NCI-H446 treated with DMSO at 0.1 percent for 48 hours (cell line): ENCODE data around the gene DLGAP4.

Experiments
- DNase-seq: peaks from one replicate; lab custom pipeline; 2025; lab: John Stamatoyannopoulos, UW

The DLGAP4 gene

DNA sequence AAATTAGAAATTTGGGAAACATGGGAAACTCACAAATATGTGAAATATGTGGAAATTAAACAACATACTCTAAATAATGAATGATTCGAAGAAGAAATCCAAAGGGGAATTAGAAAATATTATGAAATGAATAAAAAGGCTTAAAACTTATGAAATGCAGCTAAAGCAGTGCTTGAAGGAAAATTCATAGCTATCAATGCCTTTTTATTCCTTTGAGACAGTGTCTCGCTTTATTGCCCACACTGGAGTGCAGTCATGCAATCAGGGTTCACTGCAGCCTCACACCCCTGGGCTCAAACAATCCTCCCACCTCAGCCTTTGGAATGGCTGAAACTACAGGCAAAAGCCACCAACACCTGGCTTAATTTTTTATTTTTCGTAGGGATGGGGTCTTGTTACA, 259.4 kb downstream of the DLGAP4 start:
- no peak for DNase-seq

DNA sequence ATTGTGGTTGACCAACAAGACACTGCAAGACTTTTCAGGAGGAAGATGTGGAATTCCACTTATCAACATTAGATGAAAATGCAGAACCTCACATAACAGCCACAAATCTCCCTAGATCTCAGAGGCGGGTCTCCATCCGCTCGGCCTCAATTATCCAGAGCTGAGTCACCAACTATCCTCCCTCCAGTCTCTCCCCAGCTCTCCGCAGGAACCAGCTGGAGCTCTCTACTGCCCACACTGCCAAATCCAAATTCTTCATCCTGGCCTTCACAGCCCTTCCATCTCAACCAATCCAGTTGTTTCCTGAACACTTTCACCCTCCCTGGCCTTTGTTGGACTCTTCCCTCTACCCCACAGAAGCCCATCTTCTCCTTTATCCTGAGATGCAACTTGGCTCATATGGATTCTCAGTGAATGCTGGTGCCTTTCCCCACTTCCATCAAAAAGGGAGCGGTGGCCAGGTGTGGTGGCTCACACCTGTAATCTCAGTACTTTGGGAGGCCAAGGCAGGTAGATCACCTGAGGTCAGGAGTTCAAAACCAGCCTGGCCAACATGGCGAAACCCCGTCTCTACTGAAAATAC, 263.8 kb downstream of the DLGAP4 start:
- no peak for DNase-seq

DNA sequence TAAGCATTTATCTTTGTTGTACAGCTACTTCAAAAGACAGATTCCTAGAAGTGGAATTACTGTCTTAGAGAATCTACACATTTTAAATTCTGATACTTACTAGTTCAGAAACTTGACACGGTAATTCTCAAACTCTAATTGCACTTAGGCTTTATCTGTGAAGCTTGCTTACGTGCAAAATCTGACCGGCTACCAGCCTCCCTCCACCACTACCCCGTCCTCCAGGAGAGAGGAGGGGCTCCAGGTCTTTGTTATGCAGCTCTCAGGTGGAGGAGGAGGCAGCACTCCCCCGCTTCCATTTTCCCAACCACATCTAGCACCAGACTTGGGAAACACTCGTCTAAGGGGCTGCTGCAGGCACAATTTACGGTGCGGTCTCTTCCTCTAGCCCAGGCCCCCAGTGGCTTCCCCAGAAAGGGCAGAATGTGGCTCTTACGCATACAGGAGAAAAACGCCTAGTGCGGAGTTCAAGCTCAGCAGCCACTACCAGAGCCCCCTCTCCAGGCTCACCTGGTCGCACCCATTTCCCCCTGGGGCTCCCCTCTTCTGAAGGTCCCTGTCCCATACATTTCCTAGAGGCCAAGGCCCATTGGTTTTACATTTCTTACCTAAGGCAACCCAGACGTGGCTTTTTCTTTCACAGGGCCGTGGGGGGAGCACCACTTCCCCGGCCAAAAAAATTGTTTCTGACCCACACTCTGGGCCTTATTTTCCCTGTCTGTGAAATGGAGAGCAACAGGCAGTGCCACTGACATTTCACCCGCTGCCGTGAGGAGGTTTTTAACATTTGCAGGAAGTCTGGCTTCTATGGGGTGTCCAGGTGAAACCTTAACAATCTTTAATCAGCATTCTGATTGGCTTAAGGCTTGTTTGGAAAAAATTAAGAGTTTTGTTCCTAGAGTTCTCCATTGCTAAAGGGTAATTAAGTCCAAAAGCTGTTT, 265.7 kb downstream of the DLGAP4 start:
- DNase-seq: no peak

DNA sequence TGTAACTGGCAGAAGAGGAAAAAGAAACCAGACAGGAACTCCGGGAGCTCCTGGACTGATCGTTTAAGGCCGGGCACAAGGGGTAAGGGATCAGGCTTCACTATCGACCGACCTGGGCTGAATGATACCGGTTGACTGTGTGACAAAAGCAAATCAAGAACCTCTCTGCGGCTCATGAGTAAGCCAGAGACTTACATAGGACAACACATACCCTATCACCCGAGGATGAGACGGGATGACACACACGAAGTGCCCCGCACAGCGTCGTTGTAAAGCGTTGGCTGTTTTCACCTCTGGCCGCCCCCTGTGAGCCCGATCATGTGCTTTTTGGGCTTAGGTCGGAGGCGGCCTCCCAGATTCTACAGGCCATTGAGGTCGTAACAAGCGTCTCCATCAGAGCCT, 266.6 kb downstream of the DLGAP4 start:
- DNase-seq: no peak

DNA sequence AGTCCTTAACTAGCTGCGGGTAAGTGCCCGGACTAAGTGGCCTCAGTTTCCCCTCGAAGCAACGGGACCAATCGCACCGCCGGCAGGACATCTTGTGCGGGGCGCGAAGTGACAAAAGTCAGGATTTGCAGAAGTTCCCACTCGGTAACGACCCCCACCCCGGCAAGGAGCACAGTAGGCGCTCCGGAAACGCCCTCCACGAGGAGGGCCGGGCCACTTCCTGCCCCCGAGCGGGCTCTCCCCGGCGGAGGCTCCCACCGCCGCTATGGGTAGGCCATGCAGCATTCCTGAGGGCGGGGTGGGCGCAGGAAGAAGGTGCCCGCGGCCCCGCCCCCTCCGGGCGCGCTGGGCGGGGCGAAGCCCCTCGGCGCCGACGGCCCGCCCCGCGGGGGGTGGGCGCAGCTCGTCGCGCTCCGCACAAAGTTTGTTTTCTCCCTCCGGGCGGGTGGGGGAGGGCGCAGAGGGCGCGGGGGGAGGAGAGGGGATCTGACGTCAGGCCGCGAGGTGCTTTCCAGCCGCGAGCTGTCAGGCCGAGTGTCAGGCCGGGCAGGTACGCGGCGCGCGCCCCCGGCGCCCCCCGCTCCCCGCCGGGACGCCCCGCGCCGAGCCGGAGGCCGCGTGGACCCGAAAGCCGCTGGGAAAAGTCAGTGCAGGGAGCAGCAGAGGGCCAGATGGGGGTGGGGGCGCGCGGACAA, 267.1 kb downstream of the DLGAP4 start, which contains the start of gene TGIF2:
Gene TGIF2 (plus strand): TSS at position 495 of the 695 bp plus-strand sequence. CDS start 5,178 bp downstream, outside the sequence.
- peak; percentile 26 for DNase-seq

DNA sequence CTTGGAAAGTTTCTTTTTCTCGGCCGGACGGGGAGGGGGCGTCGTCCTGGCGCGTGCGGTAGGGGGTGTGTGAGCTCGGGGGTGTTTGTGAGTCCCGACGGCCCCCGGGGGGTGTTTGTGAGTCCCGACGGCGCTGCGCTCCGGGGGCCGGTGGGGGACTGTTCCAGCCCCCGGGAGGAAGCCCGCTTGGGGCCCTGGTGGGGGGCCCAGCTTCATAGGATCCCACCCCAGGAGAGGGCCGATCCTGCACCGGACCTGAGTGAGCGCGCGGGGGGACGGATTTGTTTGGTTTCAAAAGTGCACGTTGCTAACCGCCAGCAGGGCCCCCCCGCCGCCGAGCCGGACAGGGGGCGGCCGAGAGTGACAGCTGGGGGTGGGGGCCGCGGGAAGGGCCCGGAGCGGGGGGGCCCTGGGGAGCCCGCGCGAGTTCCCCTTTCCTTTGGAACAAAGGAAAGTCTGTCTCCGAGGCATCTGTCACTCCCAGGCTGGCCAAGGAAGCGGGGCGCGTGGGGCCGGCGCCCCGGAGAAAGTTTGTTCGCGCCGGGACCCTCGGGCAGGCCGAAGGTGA, 267.7 kb downstream of the DLGAP4 start:
- DNase-seq: no peak

DNA sequence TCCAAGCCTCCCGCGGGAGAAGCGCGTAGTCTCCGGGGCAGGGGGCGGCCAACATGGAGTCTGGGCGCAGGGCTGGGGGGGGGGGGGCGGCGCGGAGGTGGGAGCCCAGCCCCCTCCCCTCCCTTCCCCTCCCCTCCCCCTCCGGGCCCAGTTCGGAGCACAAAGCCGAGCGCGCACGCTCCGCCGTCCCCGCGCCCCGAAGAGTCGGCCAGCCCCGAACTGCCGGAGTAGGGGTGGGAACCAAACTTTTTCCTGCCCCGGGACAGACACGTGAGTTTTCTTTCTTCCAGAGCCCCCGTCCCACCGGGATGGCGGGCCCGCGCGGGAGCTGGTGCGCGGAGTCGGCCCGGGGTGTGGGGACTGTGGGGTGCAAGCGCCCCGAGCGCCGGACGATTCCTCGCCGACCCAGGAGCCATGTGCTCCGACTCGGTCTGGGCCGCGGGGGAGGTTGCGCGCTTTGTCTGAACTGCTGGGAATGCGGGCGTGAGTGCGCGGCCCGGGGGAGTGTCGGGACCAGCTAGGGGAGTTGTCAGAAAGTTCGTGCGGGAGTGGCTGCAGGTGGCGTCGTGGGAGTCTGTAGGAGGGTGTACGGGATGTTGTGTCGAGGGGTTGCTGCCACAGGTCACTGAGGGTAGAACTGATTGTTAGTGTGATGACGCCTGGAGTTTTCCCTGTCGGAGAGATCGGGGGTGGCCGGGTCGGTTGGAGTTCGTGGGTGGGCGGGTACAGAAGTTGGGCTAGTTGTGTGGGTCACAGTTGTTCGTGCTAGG, 268.4 kb downstream of the DLGAP4 start:
- no peak for DNase-seq

DNA sequence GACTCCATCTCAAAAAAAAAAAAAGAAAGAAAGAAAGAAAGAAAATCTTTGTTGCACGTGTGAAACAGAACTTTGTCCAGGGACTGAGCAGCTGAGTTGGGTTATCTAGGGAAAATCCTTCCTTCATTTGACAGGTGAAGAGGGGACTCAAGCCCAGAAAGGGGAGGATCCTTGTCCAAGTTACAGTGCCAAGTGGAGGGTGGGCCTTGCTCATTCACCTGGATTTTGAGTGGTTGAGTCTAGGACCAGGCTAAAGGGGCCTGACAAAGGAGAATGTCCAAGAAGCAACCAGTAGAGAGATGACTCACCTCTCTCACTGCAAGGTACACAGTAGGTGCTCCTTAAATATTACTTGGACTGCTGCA, 269.9 kb downstream of the DLGAP4 start:
- no peak for DNase-seq
